ENCODE data around the gene S100A12. TPM values are rescaled to one million over a fixed set of nuclear protein-coding genes. Genes with fewer than 3 reads are reported as not detected.

The S100A12 gene
- total and polyA plus RNA-seq, 2 donors (not counting 3 experiments of a cell fraction or from before 2014, with no cell fraction given): not detected

DNA sequence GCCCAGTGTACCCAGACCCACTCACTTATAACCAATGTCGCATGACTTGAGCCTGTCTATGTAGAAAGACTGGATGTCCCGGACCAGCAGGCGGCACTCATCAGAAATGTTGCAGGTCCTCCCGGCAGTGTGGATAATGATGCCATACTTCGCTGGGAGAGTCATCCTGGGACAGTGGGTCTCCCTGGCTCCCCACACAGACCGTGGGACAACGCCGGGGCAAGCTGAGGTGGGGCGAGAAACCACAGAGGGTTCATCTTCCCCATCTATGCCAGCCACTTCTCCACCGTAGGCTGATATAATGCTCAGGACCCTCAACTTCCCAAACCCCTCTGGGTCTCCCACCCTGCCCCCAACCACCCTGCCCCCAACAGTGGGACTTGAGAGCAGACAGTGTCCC lies 35.1 kb downstream of the S100A12 start:
- Histone ChIP-seq H3K27ac (ENCODE audit: insufficient read depth, low read depth, low read length) (no peak overlapping the region), H4K20me1 (replicated peaks; ENCODE audit: control insufficient read depth, extremely low read depth, insufficient read depth, low read length) (no peaks in the 10 kb centered on the region), H2AFZ (ENCODE audit: low read depth, low read length) (no peak overlapping the region), H3K9me3 (replicated peaks; ENCODE audit: control insufficient read depth, insufficient read depth, low read length) (no peaks in the 10 kb centered on the region), H3K79me2 (ENCODE audit: control insufficient read depth, insufficient read depth, low read length) (no peaks in the 10 kb centered on the region), H3K4me3 (replicated peaks in 1 of 3; ENCODE audit: insufficient read depth in 1 of 3, low read depth in 1 of 3, low read length in 3 of 3) (no peak overlapping the region), H3K4me2 (ENCODE audit: insufficient read depth, low read length) (no peak overlapping the region), H3K9ac (replicated peaks; ENCODE audit: extremely low read depth, insufficient read depth, low read length) (no peak overlapping the region), H3K4me1 (ENCODE audit: control insufficient read depth, extremely low read depth, insufficient read depth, low read length) (no peaks in the 10 kb centered on the region), H3K9me1 (replicated peaks; ENCODE audit: control insufficient read depth, extremely low read depth, insufficient read depth, low read length) (no peaks in the 10 kb centered on the region), H3K27me3 (ENCODE audit: control insufficient read depth in 2 of 2, insufficient read depth in 2 of 2, low read length in 2 of 2) (peaks cover under 1 to 3% of the 10 kb centered on the region in 2 experiments), H3K36me3 (ENCODE audit: control insufficient read depth in 2 of 2, extremely low read depth in 1 of 2, insufficient read depth in 2 of 2, low read length in 2 of 2) (no peaks in the 10 kb centered on the region)
- intact Hi-C loops (cut with micrococcal nuclease) (no loop called here), dilution Hi-C loops (cut with MboI; ENCODE audit: extremely low pct_ligation_motif_present, low sequenced_read_pairs) (no loop called here)
- CTCF ChIA-PET: no interaction called here
- DNase-seq (ENCODE audit: low read depth, low spot score): no peak
- FAIRE-seq: no peak
- POLR2A ChIA-PET: no interaction called here
- no TSS peak for BruUV-seq (replicated peaks)
- TF ChIP-seq JUN (IDR thresholded peaks at IDR 0.05; ENCODE audit: borderline replicate concordance, insufficient read depth, insufficient read length, low read depth): no peak
- no peak for TF ChIP-seq POLR2AphosphoS5 (IDR thresholded peaks at IDR 0.05; ENCODE audit: insufficient read depth, low read depth, low read length)
- TF ChIP-seq, protein P1, sequence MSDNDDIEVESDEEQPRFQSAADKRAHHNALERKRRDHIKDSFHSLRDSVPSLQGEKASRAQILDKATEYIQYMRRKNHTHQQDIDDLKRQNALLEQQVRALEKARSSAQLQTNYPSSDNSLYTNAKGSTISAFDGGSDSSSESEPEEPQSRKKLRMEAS (IDR thresholded peaks at IDR 0.05; ENCODE audit: insufficient read depth, insufficient read length): no peak
- TF ChIP-seq EZH2 (IDR thresholded peaks at IDR 0.05; ENCODE audit: borderline replicate concordance, low read depth, low read length, severe bottlenecking): no peak

DNA sequence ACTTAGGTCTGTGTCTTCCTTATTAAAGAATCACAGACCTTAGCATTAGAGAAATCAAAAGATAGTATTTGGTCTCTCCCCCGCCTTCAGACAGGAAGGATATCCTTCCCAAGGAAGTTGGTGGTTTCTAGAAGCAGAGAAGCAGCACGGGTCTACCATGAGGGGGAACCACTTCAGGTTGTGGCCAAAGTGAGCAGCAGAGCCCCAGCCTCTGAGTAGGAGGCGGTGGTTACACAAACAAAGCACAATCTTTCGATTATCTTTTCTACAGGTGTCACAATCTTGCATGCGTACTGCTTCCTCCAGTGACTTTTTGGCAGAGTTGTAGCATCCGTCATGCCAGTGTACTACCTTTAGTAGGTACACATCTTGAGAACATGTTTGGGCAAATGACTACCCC lies 35.6 kb downstream of the S100A12 start:
- no peak for FAIRE-seq
- dilution Hi-C loops (cut with MboI; ENCODE audit: extremely low pct_ligation_motif_present, low sequenced_read_pairs) (no loop called here), intact Hi-C loops (cut with micrococcal nuclease) (no loop called here)
- H3K9me3 ChIP-seq (replicated peaks; ENCODE audit: control insufficient read depth, insufficient read depth, low read length): no peaks in the 10 kb centered on the region
- H3K9me1 ChIP-seq (replicated peaks; ENCODE audit: control insufficient read depth, extremely low read depth, insufficient read depth, low read length): no peaks in the 10 kb centered on the region
- no peak for TF ChIP-seq GATA2 (IDR thresholded peaks at IDR 0.05; ENCODE audit: insufficient read depth, insufficient read length, low read depth, low read length)
- TF ChIP-seq, protein P1 (IDR thresholded peaks at IDR 0.05; ENCODE audit: insufficient read depth, insufficient read length): no peak
- TF ChIP-seq POLR2A (IDR thresholded peaks at IDR 0.05; ENCODE audit: low read depth, low read length): no peak
- TF ChIP-seq POLR2AphosphoS5 (IDR thresholded peaks at IDR 0.05; ENCODE audit: insufficient read depth, low read depth, low read length): no peak
- no peak for TF ChIP-seq JUN (IDR thresholded peaks at IDR 0.05; ENCODE audit: borderline replicate concordance, insufficient read depth, insufficient read length, low read depth)
- peaks cover 0 to 3% of the 10 kb centered on the region in 2 experiments for H3K27me3 ChIP-seq (ENCODE audit: control insufficient read depth in 2 of 2, insufficient read depth in 2 of 2, low read length in 2 of 2)
- ChIA-PET CTCF (no interaction called here), POLR2A (no interaction called here)
- H3K9ac ChIP-seq (replicated peaks; ENCODE audit: extremely low read depth, insufficient read depth, low read length): no peak overlapping the region
- no peaks in the 10 kb centered on the region for H3K79me2 ChIP-seq (ENCODE audit: control insufficient read depth, insufficient read depth, low read length)
- no TSS peak for BruUV-seq (replicated peaks)
- DNase-seq (ENCODE audit: low read depth, low spot score): no peak
- no peak overlapping the region for H3K4me2 ChIP-seq (ENCODE audit: insufficient read depth, low read length)
- no peak overlapping the region for H3K4me3 ChIP-seq (replicated peaks in 1 of 3; ENCODE audit: insufficient read depth in 1 of 3, low read depth in 1 of 3, low read length in 3 of 3)
- H2AFZ ChIP-seq (ENCODE audit: low read depth, low read length): no peak overlapping the region
- no peaks in the 10 kb centered on the region for H4K20me1 ChIP-seq (replicated peaks; ENCODE audit: control insufficient read depth, extremely low read depth, insufficient read depth, low read length)
- H3K36me3 ChIP-seq (ENCODE audit: control insufficient read depth in 2 of 2, extremely low read depth in 1 of 2, insufficient read depth in 2 of 2, low read length in 2 of 2): no peaks in the 10 kb centered on the region
- H3K4me1 ChIP-seq (ENCODE audit: control insufficient read depth, extremely low read depth, insufficient read depth, low read length): no peaks in the 10 kb centered on the region
- H3K27ac ChIP-seq (ENCODE audit: insufficient read depth, low read depth, low read length): no peak overlapping the region
